Measurements from ENCODE around the gene RPS2.

RPS2 gene

DNA sequence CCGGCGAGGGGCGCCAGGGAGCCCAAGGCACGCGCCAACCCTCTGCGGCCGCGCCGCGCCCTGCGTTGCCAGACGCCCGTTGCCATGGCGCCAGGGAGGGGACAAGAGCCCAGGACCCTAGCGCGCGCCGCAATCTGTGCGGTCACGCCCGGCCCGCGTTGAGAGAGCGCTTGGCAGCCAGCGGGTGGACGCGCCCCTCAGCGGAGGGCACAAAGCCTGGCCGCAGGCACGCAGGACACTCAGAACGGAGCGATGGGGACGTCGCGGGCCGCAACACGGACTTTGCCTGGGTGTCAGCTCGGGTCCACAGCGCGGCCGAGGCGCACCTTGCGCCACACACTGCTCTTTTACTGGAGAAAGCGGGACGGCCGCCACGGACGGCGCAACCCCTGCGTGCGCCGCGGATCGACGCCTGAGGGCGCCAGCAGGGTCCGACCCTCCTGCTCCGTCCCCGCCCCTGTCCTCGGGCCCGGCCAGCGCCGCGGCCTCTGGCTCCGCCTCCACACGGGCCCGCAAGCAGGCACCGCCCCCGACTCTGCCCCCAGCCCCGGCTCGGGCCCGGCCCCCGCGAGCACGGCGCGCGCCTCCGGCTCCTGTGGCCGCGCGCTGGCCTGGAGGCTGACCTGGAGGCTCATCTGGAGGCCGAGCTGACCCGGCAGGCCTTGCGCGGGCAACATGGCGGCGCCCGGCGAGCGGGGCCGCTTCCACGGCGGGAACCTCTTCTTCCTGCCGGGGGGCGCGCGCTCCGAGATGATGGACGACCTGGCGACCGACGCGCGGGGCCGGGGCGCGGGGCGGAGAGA lies 19.1 kb upstream of the RPS2 start, which contains the start of gene GFER:
Gene GFER, plus strand, starts transcription at position 650 of the 803 bp plus-strand sequence. Its CDS starts 26 bp downstream, at position 676.
- TF ChIP-seq, protein P1, sequence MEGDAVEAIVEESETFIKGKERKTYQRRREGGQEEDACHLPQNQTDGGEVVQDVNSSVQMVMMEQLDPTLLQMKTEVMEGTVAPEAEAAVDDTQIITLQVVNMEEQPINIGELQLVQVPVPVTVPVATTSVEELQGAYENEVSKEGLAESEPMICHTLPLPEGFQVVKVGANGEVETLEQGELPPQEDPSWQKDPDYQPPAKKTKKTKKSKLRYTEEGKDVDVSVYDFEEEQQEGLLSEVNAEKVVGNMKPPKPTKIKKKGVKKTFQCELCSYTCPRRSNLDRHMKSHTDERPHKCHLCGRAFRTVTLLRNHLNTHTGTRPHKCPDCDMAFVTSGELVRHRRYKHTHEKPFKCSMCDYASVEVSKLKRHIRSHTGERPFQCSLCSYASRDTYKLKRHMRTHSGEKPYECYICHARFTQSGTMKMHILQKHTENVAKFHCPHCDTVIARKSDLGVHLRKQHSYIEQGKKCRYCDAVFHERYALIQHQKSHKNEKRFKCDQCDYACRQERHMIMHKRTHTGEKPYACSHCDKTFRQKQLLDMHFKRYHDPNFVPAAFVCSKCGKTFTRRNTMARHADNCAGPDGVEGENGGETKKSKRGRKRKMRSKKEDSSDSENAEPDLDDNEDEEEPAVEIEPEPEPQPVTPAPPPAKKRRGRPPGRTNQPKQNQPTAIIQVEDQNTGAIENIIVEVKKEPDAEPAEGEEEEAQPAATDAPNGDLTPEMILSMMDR (IDR thresholded peaks at IDR 0.05; ENCODE audit: low read depth, low read length), result peak; percentile 27; the same call in 1 of the 2 replicates
- peak within 1 kb of the TSS; percentile 74 for H3K4me3 ChIP-seq (ENCODE audit: low read depth, low read length)

DNA sequence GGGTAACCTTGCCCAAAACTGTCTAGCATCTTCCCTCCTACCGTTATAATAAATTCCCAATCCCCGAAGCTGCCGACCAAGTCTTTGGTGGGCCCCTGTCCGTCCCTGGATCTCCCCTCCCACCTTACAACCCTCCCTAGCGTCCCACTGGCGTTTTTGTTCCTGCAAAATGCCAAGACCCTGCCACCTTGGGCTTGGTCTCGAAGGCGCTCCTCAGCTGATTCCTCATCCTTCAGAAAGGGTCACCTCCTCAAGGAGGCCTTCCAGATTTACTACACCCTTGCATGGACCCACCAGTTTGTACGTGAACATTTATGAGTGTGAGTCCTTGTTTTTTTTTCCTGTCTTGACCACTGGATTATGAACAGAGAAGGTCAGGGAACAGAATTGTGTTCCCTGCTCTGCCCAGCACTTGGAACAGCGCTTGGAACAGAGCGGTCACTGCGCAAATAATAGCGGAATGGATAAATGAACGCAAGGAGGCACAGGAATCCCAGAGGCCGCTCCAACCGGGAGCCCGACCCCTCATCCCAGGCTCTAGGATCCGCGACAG lies 18.4 kb upstream of the RPS2 start:
- H3K4me3 ChIP-seq (ENCODE audit: low read depth, low read length), result peak overlapping the region; percentile 62
- TF ChIP-seq, protein P1 (IDR thresholded peaks at IDR 0.05; ENCODE audit: low read depth, low read length), result no peak

DNA sequence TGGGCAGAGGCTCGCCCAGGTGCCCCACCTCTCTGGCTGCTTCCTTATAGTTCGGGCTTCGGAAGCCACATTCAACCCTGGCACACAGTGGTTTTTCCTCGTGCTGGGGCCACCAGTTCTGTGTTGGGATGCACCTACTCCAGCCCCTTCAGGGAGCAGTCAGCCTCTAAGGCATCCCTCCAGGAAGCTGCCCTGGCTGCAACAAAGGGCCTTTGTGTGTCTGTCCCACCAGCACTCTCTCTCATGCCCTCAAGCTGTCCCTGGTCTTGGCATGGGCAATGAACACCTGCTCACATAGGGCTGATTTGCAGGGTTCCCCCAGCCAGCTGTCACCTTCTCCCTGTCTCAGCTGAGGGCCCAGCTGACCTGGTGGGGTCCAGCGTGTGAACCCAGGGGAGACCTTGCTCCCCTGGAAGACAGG lies 17.4 kb upstream of the RPS2 start:
- no peak overlapping the region for H3K4me3 ChIP-seq (ENCODE audit: low read depth, low read length)
- TF ChIP-seq, protein P1 (IDR thresholded peaks at IDR 0.05; ENCODE audit: low read depth, low read length), result no peak

DNA sequence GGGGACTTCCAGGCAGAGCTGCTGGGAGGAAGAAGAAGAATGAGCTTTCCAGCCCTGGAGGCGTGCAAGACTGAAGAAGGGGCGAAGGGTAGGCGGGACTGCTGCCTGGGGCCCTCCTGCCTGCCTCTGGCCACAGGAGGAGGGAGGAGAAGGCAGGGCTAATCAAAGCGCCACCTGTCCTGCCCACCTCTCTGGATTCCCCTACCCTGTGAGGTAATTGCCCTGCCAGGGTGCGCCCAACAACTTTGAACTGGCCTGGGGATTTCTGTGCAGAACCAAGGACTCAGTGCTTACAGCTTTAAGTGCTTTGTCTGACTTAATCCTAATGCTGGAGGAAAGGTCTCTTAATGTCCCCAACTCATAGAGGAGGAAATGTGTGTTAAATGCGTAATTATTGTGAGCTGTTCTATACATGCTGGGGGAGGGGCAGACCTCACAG lies 16.8 kb upstream of the RPS2 start, which contains the start of gene NOXO1:
Gene NOXO1, minus strand, starts transcription at position 72 of the 439 bp plus-strand sequence. CDS start 290 bp downstream, outside the sequence.
- TF ChIP-seq, protein P1 (IDR thresholded peaks at IDR 0.05; ENCODE audit: low read depth, low read length), result no peak
- H3K4me3 ChIP-seq (ENCODE audit: low read depth, low read length), result no peak within 1 kb of the TSS

DNA sequence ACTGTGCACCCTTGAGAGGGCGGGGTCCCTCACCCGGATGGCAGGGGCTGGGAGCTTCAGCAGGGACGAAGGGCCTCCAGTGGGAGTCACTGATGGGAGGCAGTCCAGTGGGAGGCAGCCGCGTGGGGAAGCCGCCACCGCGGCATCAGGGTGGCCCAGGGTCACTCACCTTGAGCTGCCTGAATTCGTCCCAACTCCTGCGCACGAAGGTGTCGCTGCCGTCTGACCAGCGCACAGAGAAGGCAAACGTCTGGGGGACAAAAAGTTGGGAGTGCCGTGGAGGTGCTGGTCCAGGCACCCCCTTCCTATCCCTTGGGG lies 16.1 kb upstream of the RPS2 start:
- H3K4me3 ChIP-seq (ENCODE audit: low read depth, low read length), result no peak overlapping the region
- TF ChIP-seq, protein P1 (IDR thresholded peaks at IDR 0.05; ENCODE audit: low read depth, low read length), result no peak

DNA sequence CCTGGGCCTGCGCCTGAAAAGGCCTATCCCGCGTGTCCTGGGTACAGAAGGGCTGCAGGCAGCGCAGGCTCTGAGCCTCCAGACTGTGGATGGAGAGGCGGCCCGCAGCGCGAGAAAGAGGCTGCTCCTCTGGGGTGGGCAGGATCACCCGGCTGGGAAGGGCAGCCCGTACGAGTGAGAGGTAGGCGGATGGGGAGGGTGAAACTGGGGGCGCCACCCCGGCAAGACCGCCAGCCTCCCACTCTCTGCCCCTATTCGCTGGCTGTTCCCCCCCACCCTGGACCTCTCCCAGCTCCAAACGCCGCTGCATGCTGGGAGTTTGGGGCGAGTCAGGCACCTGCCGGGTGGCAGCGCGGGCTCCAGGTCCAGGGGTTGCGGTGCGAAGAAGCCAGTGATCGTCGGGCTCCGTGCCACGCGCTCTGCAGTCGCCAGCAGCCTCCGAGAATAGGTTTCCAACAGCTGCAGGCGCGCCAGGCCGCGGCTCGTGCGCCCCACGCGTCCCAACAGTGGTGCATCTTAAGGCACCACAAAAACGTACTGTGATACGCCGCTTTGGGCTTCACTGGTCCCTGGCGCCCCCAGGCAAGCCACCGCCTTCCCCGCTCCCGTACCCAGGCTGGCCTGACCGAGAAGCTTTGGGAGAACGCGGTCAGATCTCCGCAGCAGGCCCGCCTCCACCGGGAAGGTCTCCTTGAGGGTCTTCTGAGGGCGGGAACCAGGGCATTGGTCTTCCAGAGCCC lies 15.6 kb upstream of the RPS2 start:
- TF ChIP-seq, protein P1 (IDR thresholded peaks at IDR 0.05; ENCODE audit: low read depth, low read length), result no peak
- H3K4me3 ChIP-seq (ENCODE audit: low read depth, low read length), result no peak overlapping the region
